Measurements from ENCODE around the gene RETREG3.
"Not testable (repeated sequence)": the region's sequence is repeated elsewhere in the genome, so short reads cannot be mapped to it uniquely, and the experiment has no call there.

- TF ChIP-seq, protein P1, sequence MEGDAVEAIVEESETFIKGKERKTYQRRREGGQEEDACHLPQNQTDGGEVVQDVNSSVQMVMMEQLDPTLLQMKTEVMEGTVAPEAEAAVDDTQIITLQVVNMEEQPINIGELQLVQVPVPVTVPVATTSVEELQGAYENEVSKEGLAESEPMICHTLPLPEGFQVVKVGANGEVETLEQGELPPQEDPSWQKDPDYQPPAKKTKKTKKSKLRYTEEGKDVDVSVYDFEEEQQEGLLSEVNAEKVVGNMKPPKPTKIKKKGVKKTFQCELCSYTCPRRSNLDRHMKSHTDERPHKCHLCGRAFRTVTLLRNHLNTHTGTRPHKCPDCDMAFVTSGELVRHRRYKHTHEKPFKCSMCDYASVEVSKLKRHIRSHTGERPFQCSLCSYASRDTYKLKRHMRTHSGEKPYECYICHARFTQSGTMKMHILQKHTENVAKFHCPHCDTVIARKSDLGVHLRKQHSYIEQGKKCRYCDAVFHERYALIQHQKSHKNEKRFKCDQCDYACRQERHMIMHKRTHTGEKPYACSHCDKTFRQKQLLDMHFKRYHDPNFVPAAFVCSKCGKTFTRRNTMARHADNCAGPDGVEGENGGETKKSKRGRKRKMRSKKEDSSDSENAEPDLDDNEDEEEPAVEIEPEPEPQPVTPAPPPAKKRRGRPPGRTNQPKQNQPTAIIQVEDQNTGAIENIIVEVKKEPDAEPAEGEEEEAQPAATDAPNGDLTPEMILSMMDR (IDR thresholded peaks at IDR 0.05): not testable (repeated sequence)
- TF ChIP-seq EZH2 (IDR thresholded peaks at IDR 0.05; ENCODE audit: borderline replicate concordance, insufficient read depth, low read depth, low read length, poor library complexity, severe bottlenecking): not testable (repeated sequence)
Measured at GRCh38 chr17:42545755-42546505, 63.2 kb downstream of the RETREG3 start.

Data from B cell (primary cell).